Gastrocnemius medialis (tissue), 4 donors: Measurements from ENCODE around the gene IL17RE.

Experiments used
- CTCF ChIP-seq, 5 experiments: fragments of 450-650 bp in 3 of 5; fragments of 200-600 bp in 2 of 5; sonication (generic) in 2 of 5; IDR thresholded peaks in 4 of 5; conservative IDR thresholded peaks in 1 of 5; 1 replicate in 4 of 5; 2 replicates in 1 of 5; pipeline ENCODE4 v1.5.1; 2016 to 2019; ENCODE audit warnings: antibody characterized with exemption in 5 of 5, mild to moderate bottlenecking in 3 of 5, moderate library complexity in 3 of 5
- POLR2A ChIP-seq, 2 donors: fragments of 450-650 bp; IDR thresholded peaks; one replicate each; pipeline ENCODE4 v1.6.1; 2017; ENCODE audit warnings: antibody characterized with exemption in 2 of 2, mild to moderate bottlenecking in 2 of 2, moderate library complexity in 2 of 2

GRCh38 chr3:9916346-9916733 is 13.7 kb downstream of the IL17RE start:
- TF ChIP-seq CTCF (IDR thresholded peaks at IDR 0.05 in 4 of 5, conservative IDR thresholded peaks at IDR 0.05 in 1 of 5) (no peak), POLR2A (IDR thresholded peaks at IDR 0.05) (no peak)
